A549 (cell line): Measurements from ENCODE around the gene GIMAP1. TPM values are rescaled to one million over a fixed set of nuclear protein-coding genes. Genes with fewer than 3 reads are reported as not detected.
A peak's percentile ranks its signal among the peaks of the same experiment; 100 is the strongest.

Experiments
- ATAC-seq, 2 experiments: fragments of 200-7000 bp in 1 of 2; fragments of >200 bp in 1 of 2; cut with Nextera tagmentation in 1 of 2; cut with Tn5 transposase in 1 of 2; 3 replicates each; pipeline versions ENCODE4 v1.8.0 to v1.9.1; 2018 to 2020; ENCODE audit warnings: mild to moderate bottlenecking in 1 of 2, moderate library complexity in 1 of 2
- CTCF ChIA-PET: fragments of 300-600 bp; sonication (Branson Sonifier 250); formaldehyde crosslinking; extraction: SDS; loops from one replicate; lab custom pipeline; 2021; ENCODE audit warnings: antibody characterized with exemption, inconsistent platforms; lab: Yijun Ruan, JAX
- POLR2A ChIA-PET: fragments of 350-600 bp; formaldehyde crosslinking; extraction: SDS; loops from one replicate; lab custom pipeline; 2021; ENCODE audit warnings: antibody characterized with exemption, inconsistent platforms; lab: Yijun Ruan, JAX
- DNase-seq, 2 experiments: peaks; one replicate each; pipeline versions ENCODE4 v3.0.0 to v3.0.0-alpha.2; 2011 to 2016; ENCODE audit warnings: low read depth in 1 of 2, low spot score in 1 of 2
- FAIRE-seq: peaks from 2 replicates; lab custom pipeline; 2011; peaks lifted over from hg19 to GRCh38; lab: Jason Lieb, UNC
- H3K27ac ChIP-seq, 2 experiments: fragments of >200 bp; sonication (Bioruptor Twin); formaldehyde crosslinking; 3 replicates each; pipeline ENCODE4 v1.5.1; 2016 to 2017
- H3K4me1 ChIP-seq: fragments of >200 bp; sonication (Bioruptor Twin); formaldehyde crosslinking; 3 replicates; pipeline ENCODE4 v1.6.1; 2016
- H3K4me2 ChIP-seq: fragments of >200 bp; sonication (Bioruptor Twin); formaldehyde crosslinking; 3 replicates; pipeline ENCODE4 v1.6.1; 2016
- H3K4me3 ChIP-seq: fragments of >200 bp; sonication (Bioruptor Twin); formaldehyde crosslinking; 3 replicates; pipeline ENCODE4 v1.5.1; 2016
- H3K9me3 ChIP-seq: fragments of >200 bp; sonication (Bioruptor Twin); formaldehyde crosslinking; 3 replicates; pipeline ENCODE4 v1.6.1; 2016
- CBX8 ChIP-seq: fragments of 200-600 bp; sonication (generic); IDR thresholded peaks from 2 replicates; pipeline ENCODE4 v1.6.1; 2016
- CHD2 ChIP-seq: fragments of 150-350 bp; IDR thresholded peaks from 2 replicates; pipeline ENCODE4 v1.6.1; 2014; ENCODE audit warnings: low read length; ENCODE audit not compliant: partially characterized antibody
- CHD4 ChIP-seq: fragments of 200-600 bp; sonication (generic); IDR thresholded peaks from 2 replicates; pipeline ENCODE4 v1.6.1; 2016; ENCODE audit warnings: antibody characterized with exemption, mild to moderate bottlenecking, borderline replicate concordance
- EHF ChIP-seq: fragments of 250-450 bp; sonication (Bioruptor Pico); IDR thresholded peaks from 2 replicates; pipeline ENCODE4 v1.5.0; 2020; ENCODE audit warnings: mild to moderate bottlenecking
- FOSB ChIP-seq: fragments of 250-450 bp; sonication (Bioruptor Pico); IDR thresholded peaks from 2 replicates; pipeline ENCODE4 v1.5.0; 2020; ENCODE audit warnings: mild to moderate bottlenecking, moderate library complexity
- FOXS1 ChIP-seq: fragments of 250-450 bp; sonication (Bioruptor Pico); IDR thresholded peaks from 2 replicates; pipeline ENCODE4 v1.5.0; 2020; ENCODE audit warnings: mild to moderate bottlenecking, moderate library complexity
- HDAC2 ChIP-seq: fragments of 200-600 bp; sonication (generic); IDR thresholded peaks from 2 replicates; pipeline ENCODE4 v1.6.1; 2016
- HES2 ChIP-seq: fragments of >200 bp; sonication (Bioruptor Twin); formaldehyde crosslinking; IDR thresholded peaks from 2 replicates; pipeline ENCODE4 v1.6.1; 2016
- HOXA7 ChIP-seq: fragments of 250-450 bp; sonication (Bioruptor Pico); IDR thresholded peaks from 2 replicates; pipeline ENCODE4 v1.5.0; 2020; ENCODE audit warnings: mild to moderate bottlenecking, moderate library complexity
- HOXB13 ChIP-seq: fragments of 250-450 bp; sonication (Bioruptor Pico); IDR thresholded peaks from 2 replicates; pipeline ENCODE4 v1.5.0; 2020; ENCODE audit warnings: low read depth, mild to moderate bottlenecking, moderate library complexity
- HOXB5 ChIP-seq: fragments of 250-450 bp; sonication (Bioruptor Pico); IDR thresholded peaks from 2 replicates; pipeline ENCODE4 v1.5.0; 2020; ENCODE audit warnings: mild to moderate bottlenecking, moderate library complexity
- KDM1A ChIP-seq: fragments of 200-600 bp; sonication (generic); IDR thresholded peaks from 2 replicates; pipeline ENCODE4 v1.6.1; 2016; ENCODE audit warnings: low read depth, mild to moderate bottlenecking
- NPAS2 ChIP-seq: fragments of 250-450 bp; sonication (Bioruptor Pico); IDR thresholded peaks from 2 replicates; pipeline ENCODE4 v1.8.0; 2022; ENCODE audit warnings: mild to moderate bottlenecking, moderate library complexity, borderline replicate concordance
- NR3C1 ChIP-seq: fragments of >200 bp; sonication (Bioruptor Twin); formaldehyde crosslinking; IDR thresholded peaks from 3 replicates; pipeline ENCODE4 v1.6.1; 2017
- POLR2AphosphoS2 ChIP-seq: conservative IDR thresholded peaks from 2 replicates; pipeline ENCODE4 v1.6.1; 2012; ENCODE audit warnings: low read length, improper control_type of control experiment, inconsistent platforms
- RAD21 ChIP-seq, 2 experiments: fragments of >200 bp in 1 of 2; sonication (Bioruptor Twin) in 1 of 2; formaldehyde crosslinking in 1 of 2; IDR thresholded peaks in 1 of 2; conservative IDR thresholded peaks in 1 of 2; 2 replicates in 1 of 2; 3 replicates in 1 of 2; pipeline ENCODE4 v1.6.1; 2012 to 2018; ENCODE audit warnings: inconsistent platforms in 1 of 2
- RARB ChIP-seq: fragments of 250-450 bp; sonication (Bioruptor Pico); IDR thresholded peaks from 2 replicates; pipeline ENCODE4 v1.8.0; 2021; ENCODE audit warnings: mild to moderate bottlenecking, moderate library complexity
- RCOR1 ChIP-seq: fragments of 150-350 bp; IDR thresholded peaks from 2 replicates; pipeline ENCODE4 v1.6.1; 2014; ENCODE audit warnings: antibody characterized with exemption, low read length, low read depth
- RFX5 ChIP-seq: fragments of 450-650 bp; IDR thresholded peaks from 2 replicates; pipeline ENCODE4 v1.7.1; 2014; ENCODE audit warnings: antibody characterized with exemption, mild to moderate bottlenecking, moderate library complexity
- SMC3 ChIP-seq: fragments of >200 bp; sonication (Bioruptor Twin); formaldehyde crosslinking; IDR thresholded peaks from 3 replicates; pipeline ENCODE4 v1.6.1; 2018; ENCODE audit warnings: inconsistent platforms
- SREBF2 ChIP-seq: fragments of 450-650 bp; IDR thresholded peaks from 2 replicates; pipeline ENCODE4 v1.6.1; 2014; ENCODE audit warnings: mild to moderate bottlenecking, moderate library complexity
- TFCP2L1 ChIP-seq: fragments of 250-450 bp; sonication (Bioruptor Pico); IDR thresholded peaks from 2 replicates; pipeline ENCODE4 v1.5.0; 2021; ENCODE audit warnings: mild to moderate bottlenecking
- TP53 ChIP-seq: fragments of 250-450 bp; sonication (Bioruptor Pico); IDR thresholded peaks from 2 replicates; pipeline ENCODE4 v1.5.0; 2021; ENCODE audit warnings: mild to moderate bottlenecking, moderate library complexity
- USF2 ChIP-seq: fragments of 450-650 bp; IDR thresholded peaks from 2 replicates; pipeline ENCODE4 v1.6.1; 2014; ENCODE audit warnings: antibody characterized with exemption
- ZC3H11A ChIP-seq: fragments of 450-650 bp; IDR thresholded peaks from 2 replicates; pipeline ENCODE4 v1.6.1; 2014; ENCODE audit warnings: antibody characterized with exemption, mild to moderate bottlenecking
- WGBS: methylation state at CpG from one replicate; pipeline ENCODE4 v1.1.6; 2017; ENCODE audit errors: missing lambda C conversion rate; 5-methylcytosine and 5-hydroxymethylcytosine counted together
- polyA plus RNA-seq, 4 experiments: library from polyadenylated mRNA; depleted of rRNA in 3 of 4; stranded (reverse); fragments of >200 nt; fragmentation: RNase III in 1 of 4; extraction: RNeasy Plus Mini Kit Qiagen cat#74134 plus additional on column Dnase treatment in 1 of 4; gene quantifications; 2 replicates in 3 of 4; 3 replicates in 1 of 4; pipeline ENCODE4 v1.2.3, GENCODE V29; 2011 to 2017

GIMAP1 gene
- polyA plus RNA-seq, 2 of the 4 experiments (the other 2 are of a cell fraction): not detected

- no peak overlapping the region for H3K27ac ChIP-seq
- no peaks in the 10 kb centered on the region for H3K4me1 ChIP-seq
- CTCF ChIA-PET: no interaction called here
- H3K4me2 ChIP-seq: no peak overlapping the region
- H3K9me3 ChIP-seq: no peaks in the 10 kb centered on the region
- 9% methylated on average over 6 of the region's 6 CpGs for WGBS
- TF ChIP-seq POLR2AphosphoS2 (no peak), ZC3H11A (no peak), RFX5 (no peak), HES2 (no peak), HOXB13 (CRISPR knock-in tag) (no peak), EHF (CRISPR knock-in tag) (no peak), FOSB (CRISPR knock-in tag) (no peak), RCOR1 (no peak), USF2 (no peak), NR3C1 (no peak), CHD2 (no peak), SREBF2 (no peak), RARB (no peak), NPAS2 (CRISPR knock-in tag) (no peak), CHD4 (no peak), TP53 (no peak)
- TF ChIP-seq, all 56 proteins: peak for 0
- POLR2A ChIA-PET: no interaction called here
- FAIRE-seq: no peak
- H3K4me3 ChIP-seq: no peak overlapping the region
- ATAC-seq: no peak
- no peak for DNase-seq
These were observed 36.8 kb downstream of the GIMAP1 start for GRCh38 chr7:150753239-150753638.

GRCh38 chr7:150753826-150754603 is 37.6 kb downstream of the GIMAP1 start:
- Histone ChIP-seq H3K9me3 (no peaks in the 10 kb centered on the region), H3K4me3 (no peak overlapping the region)
- ChIA-PET POLR2A (no interaction called here), CTCF (no interaction called here)
- WGBS: 2% methylated on average over 3 of the region's 3 CpGs
- peak in 1 of 2 experiments; percentile 60; a peak in 2 of 6 replicates for ATAC-seq
- TF ChIP-seq TFCP2L1 (CRISPR knock-in tag) (no peak), CBX8 (no peak), RAD21 (conservative IDR thresholded peaks at IDR 0.05 in 1 of 2, IDR thresholded peaks at IDR 0.05 in 1 of 2) (peak in 1 of 2 experiments; percentile 27; a peak in 1 of 5 replicates), SMC3 (no peak)
- TF ChIP-seq, all 56 proteins: peak for 1
- H3K4me1 ChIP-seq: no peaks in the 10 kb centered on the region
- DNase-seq (no peak), FAIRE-seq (no peak)
- no peak overlapping the region for H3K4me2 ChIP-seq
- H3K27ac ChIP-seq: no peak overlapping the region

- FAIRE-seq: no peak
- no peak for ATAC-seq
- H3K4me3 ChIP-seq: no peak overlapping the region
- CTCF ChIA-PET: no interaction called here
- no peaks in the 10 kb centered on the region for H3K9me3 ChIP-seq
- POLR2A ChIA-PET: no interaction called here
- no peak overlapping the region for H3K4me2 ChIP-seq
- TF ChIP-seq CHD2: no peak
- no peak for TF ChIP-seq SREBF2
- no peak for TF ChIP-seq HOXA7 (CRISPR knock-in tag)
- no peak for TF ChIP-seq RCOR1
- no peak for TF ChIP-seq FOXS1 (CRISPR knock-in tag)
- TF ChIP-seq HDAC2: no peak
- TF ChIP-seq HOXB5: no peak
- TF ChIP-seq KDM1A: no peak
- TF ChIP-seq, all 56 proteins: peak for 0
- Histone ChIP-seq H3K4me1 (no peaks in the 10 kb centered on the region), H3K27ac (no peak overlapping the region)
- no peak for DNase-seq
These were observed 38.5 kb downstream of the GIMAP1 start for GRCh38 chr7:150754951-150755350.
